WTC11 (cell line): ENCODE data around the gene TMEM95. TPM values are rescaled to one million over a fixed set of nuclear protein-coding genes. Genes with fewer than 3 reads are reported as not detected.

Experiments
- ATF1 ChIP-seq: sonication (generic); formaldehyde crosslinking; IDR thresholded peaks from 2 replicates; pipeline ENCODE4 v1.8.1; 2023; ENCODE audit warnings: mild to moderate bottlenecking, moderate library complexity, missing genetic modification reagents
- CREB1 ChIP-seq: sonication (generic); formaldehyde crosslinking; IDR thresholded peaks from 2 replicates; pipeline ENCODE4 v1.8.0; 2023; ENCODE audit warnings: mild to moderate bottlenecking, missing genetic modification reagents
- CREM ChIP-seq: sonication (generic); formaldehyde crosslinking; IDR thresholded peaks from 2 replicates; pipeline ENCODE4 v1.8.1; 2022; ENCODE audit warnings: mild to moderate bottlenecking, missing genetic modification reagents, moderate library complexity
- ELF4 ChIP-seq: sonication (generic); formaldehyde crosslinking; IDR thresholded peaks from 2 replicates; pipeline ENCODE4 v1.8.1; 2022; ENCODE audit warnings: low read depth, mild to moderate bottlenecking, moderate library complexity, missing genetic modification reagents
- FOXP1 ChIP-seq: sonication (generic); formaldehyde crosslinking; IDR thresholded peaks from 2 replicates; pipeline ENCODE4 v1.8.0; 2022; ENCODE audit warnings: missing genetic modification reagents, mild to moderate bottlenecking, moderate library complexity, borderline replicate concordance
- GRHL2 ChIP-seq: fragments of 250-450 bp; sonication (Bioruptor Pico); IDR thresholded peaks from 2 replicates; pipeline ENCODE4 v1.8.0; 2022; ENCODE audit warnings: mild to moderate bottlenecking, moderate library complexity; ENCODE audit not compliant: insufficient replicate concordance, severe bottlenecking
- HMGA2 ChIP-seq: fragments of 250-450 bp; sonication (Bioruptor Pico); IDR thresholded peaks from 2 replicates; pipeline ENCODE4 v1.4.0; 2021; ENCODE audit warnings: mild to moderate bottlenecking, moderate library complexity
- JUN ChIP-seq: sonication (generic); formaldehyde crosslinking; IDR thresholded peaks from 2 replicates; pipeline ENCODE4 v1.8.0; 2023; ENCODE audit warnings: mild to moderate bottlenecking, missing genetic modification reagents
- MXD4 ChIP-seq: fragments of 250-450 bp; sonication (Bioruptor Pico); IDR thresholded peaks from 2 replicates; pipeline ENCODE4 v1.8.0; 2021; ENCODE audit warnings: mild to moderate bottlenecking, moderate library complexity, borderline replicate concordance
- MYBL2 ChIP-seq: sonication (generic); formaldehyde crosslinking; IDR thresholded peaks from 2 replicates; pipeline ENCODE4 v1.8.1; 2023; ENCODE audit warnings: mild to moderate bottlenecking, moderate library complexity, missing genetic modification reagents
- NFE2L1 ChIP-seq: sonication (generic); formaldehyde crosslinking; IDR thresholded peaks from 2 replicates; pipeline ENCODE4 v1.8.1; 2023; ENCODE audit warnings: missing genetic modification reagents
- NR1H2 ChIP-seq: sonication (generic); formaldehyde crosslinking; IDR thresholded peaks from 2 replicates; pipeline ENCODE4 v1.9.0; 2021; ENCODE audit warnings: mild to moderate bottlenecking, moderate library complexity, missing genetic modification reagents
- NR3C1 ChIP-seq: sonication (generic); formaldehyde crosslinking; conservative IDR thresholded peaks from 2 replicates; pipeline ENCODE4 v1.8.1; 2023; ENCODE audit warnings: low read depth, mild to moderate bottlenecking, missing genetic modification reagents
- TEAD1 ChIP-seq: sonication (generic); formaldehyde crosslinking; IDR thresholded peaks from 2 replicates; pipeline ENCODE4 v1.8.0; 2022; ENCODE audit warnings: mild to moderate bottlenecking, missing genetic modification reagents
- ZNF121 ChIP-seq: sonication (generic); formaldehyde crosslinking; IDR thresholded peaks from 2 replicates; pipeline ENCODE4 v1.8.0; 2023; ENCODE audit warnings: missing genetic modification reagents
- ZNF232 ChIP-seq: sonication (generic); formaldehyde crosslinking; IDR thresholded peaks from 2 replicates; pipeline ENCODE4 v1.8.0; 2022; ENCODE audit warnings: mild to moderate bottlenecking, missing genetic modification reagents
- ZNF317 ChIP-seq: sonication (generic); formaldehyde crosslinking; IDR thresholded peaks from 2 replicates; pipeline ENCODE4 v1.8.1; 2023; ENCODE audit warnings: low read depth, mild to moderate bottlenecking, moderate library complexity, missing genetic modification reagents, borderline replicate concordance
- ZNF396 ChIP-seq: fragments of 250-450 bp; sonication (Bioruptor Pico); IDR thresholded peaks from 2 replicates; pipeline ENCODE4 v1.8.0; 2021; ENCODE audit warnings: mild to moderate bottlenecking, moderate library complexity, borderline replicate concordance
- ZNF423 ChIP-seq: fragments of 250-450 bp; sonication (Bioruptor Pico); IDR thresholded peaks from 2 replicates; pipeline ENCODE4 v2.1.2; 2022; ENCODE audit warnings: mild to moderate bottlenecking, moderate library complexity
- ZNF671 ChIP-seq: fragments of 250-450 bp; sonication (Bioruptor Pico); IDR thresholded peaks from 2 replicates; pipeline ENCODE4 v1.8.0; 2021; ENCODE audit warnings: mild to moderate bottlenecking
- total RNA-seq: library from RNA; stranded (reverse); gene quantifications from 3 replicates; pipeline ENCODE4 v1.2.3, GENCODE V29; 2021
- TF ChIP-seq, protein P1 (sequence below): sonication (generic); formaldehyde crosslinking; IDR thresholded peaks from 2 replicates; pipeline ENCODE4 v1.8.1; 2023; ENCODE audit warnings: mild to moderate bottlenecking, missing genetic modification reagents, borderline replicate concordance
- TF ChIP-seq, protein P2 (sequence below): sonication (generic); formaldehyde crosslinking; IDR thresholded peaks from 2 replicates; pipeline ENCODE4 v1.8.0; 2022; ENCODE audit warnings: mild to moderate bottlenecking, missing genetic modification reagents
- TF ChIP-seq, protein P3 (sequence below): sonication (generic); formaldehyde crosslinking; conservative IDR thresholded peaks from 2 replicates; pipeline ENCODE4 v1.8.1; 2022; ENCODE audit warnings: mild to moderate bottlenecking, missing genetic modification reagents
- TF ChIP-seq, protein P4 (sequence below): sonication (generic); formaldehyde crosslinking; IDR thresholded peaks from 2 replicates; pipeline ENCODE4 v1.8.0; 2022; ENCODE audit warnings: mild to moderate bottlenecking, missing genetic modification reagents
- TF ChIP-seq, protein P5 (sequence below): sonication (generic); formaldehyde crosslinking; conservative IDR thresholded peaks from 2 replicates; pipeline ENCODE4 v1.8.1; 2023; ENCODE audit warnings: mild to moderate bottlenecking, low read depth, missing genetic modification reagents, moderate library complexity
- TF ChIP-seq, protein P6 (sequence below): sonication (generic); formaldehyde crosslinking; IDR thresholded peaks from 2 replicates; pipeline ENCODE4 v1.8.0; 2023; ENCODE audit warnings: missing genetic modification reagents
- TF ChIP-seq, protein P7 (sequence below): sonication (generic); formaldehyde crosslinking; IDR thresholded peaks from 2 replicates; pipeline ENCODE4 v1.8.1; 2022; ENCODE audit warnings: missing genetic modification reagents, borderline replicate concordance

Gene TMEM95
- total RNA-seq, 1 experiment from 2014 or later: not detected

DNA sequence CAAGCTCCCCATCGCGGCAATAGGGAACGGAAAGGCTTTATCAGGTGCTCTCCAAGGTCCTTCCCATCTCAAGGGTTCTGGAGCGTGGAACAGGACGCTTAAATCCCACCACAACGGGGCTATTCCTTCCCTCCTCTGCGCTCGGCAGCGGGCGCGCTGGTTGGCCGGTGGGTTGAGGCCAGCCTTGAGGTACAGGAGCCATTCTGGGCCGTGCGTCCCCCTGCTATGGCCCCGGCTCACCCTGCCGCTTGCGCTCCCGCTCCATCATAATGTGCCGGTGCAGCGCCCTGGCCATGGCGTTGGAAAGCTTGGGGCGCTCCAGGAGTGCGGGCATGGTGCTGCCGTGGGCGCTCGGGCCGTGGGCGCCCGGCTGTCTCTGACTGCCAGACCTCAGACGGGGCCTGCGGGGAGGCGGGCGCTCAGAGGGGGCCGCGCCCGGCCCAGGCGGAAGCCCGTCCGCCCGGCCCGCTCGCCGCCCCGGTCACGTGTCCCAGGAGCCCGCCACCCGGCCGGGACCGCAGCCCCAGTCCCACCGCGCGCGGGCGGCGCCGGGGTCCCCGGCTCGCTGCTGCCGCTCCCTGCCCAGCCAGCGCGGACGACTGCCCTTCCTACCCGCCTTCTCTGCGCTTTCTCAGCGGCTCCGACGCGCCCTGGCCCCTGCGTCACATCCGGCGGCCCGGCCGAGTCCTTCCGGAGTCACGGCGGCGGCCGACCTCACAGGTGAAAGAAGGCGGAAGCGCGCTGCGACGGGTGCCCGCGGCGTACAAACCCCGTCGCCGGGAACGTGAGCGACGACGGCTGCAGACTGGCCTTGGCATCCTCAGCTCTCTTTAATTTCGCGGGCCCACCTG is 40.0 kb upstream of the TMEM95 start, which contains the start of gene GPS2 (continued):
- TF ChIP-seq ZNF232 (CRISPR knock-in tag) (peak; percentile 76; the same call in 1 of the 2 replicates), HMGA2 (CRISPR knock-in tag) (no peak), MYBL2 (CRISPR knock-in tag) (peak; percentile 86), TEAD1 (CRISPR knock-in tag) (no peak), ZNF396 (CRISPR knock-in tag) (no peak), CREB1 (CRISPR knock-in tag) (peak; percentile 57), ELF4 (CRISPR knock-in tag) (no peak), ZNF671 (CRISPR knock-in tag) (no peak; the same call in 1 of the 2 replicates), NR1H2 (CRISPR knock-in tag) (no peak), ZNF423 (CRISPR knock-in tag) (no peak), GRHL2 (CRISPR knock-in tag) (no peak), NFE2L1 (CRISPR knock-in tag) (peak; percentile 55; the same call in 1 of the 2 replicates), ZNF317 (CRISPR knock-in tag) (no peak), FOXP1 (peak; percentile 71; the same call in 1 of the 2 replicates), ZNF121 (CRISPR knock-in tag) (no peak), MXD4 (CRISPR knock-in tag) (no peak), NR3C1 (CRISPR knock-in tag) (no peak), ATF1 (CRISPR knock-in tag) (0 out of 2 replicates have a peak, but pooled peaks have one; percentile 80), CREM (CRISPR knock-in tag) (peak; percentile 98), JUN (CRISPR knock-in tag) (peak; percentile 66; the same call in 1 of the 2 replicates)
- TF ChIP-seq, protein P1, sequence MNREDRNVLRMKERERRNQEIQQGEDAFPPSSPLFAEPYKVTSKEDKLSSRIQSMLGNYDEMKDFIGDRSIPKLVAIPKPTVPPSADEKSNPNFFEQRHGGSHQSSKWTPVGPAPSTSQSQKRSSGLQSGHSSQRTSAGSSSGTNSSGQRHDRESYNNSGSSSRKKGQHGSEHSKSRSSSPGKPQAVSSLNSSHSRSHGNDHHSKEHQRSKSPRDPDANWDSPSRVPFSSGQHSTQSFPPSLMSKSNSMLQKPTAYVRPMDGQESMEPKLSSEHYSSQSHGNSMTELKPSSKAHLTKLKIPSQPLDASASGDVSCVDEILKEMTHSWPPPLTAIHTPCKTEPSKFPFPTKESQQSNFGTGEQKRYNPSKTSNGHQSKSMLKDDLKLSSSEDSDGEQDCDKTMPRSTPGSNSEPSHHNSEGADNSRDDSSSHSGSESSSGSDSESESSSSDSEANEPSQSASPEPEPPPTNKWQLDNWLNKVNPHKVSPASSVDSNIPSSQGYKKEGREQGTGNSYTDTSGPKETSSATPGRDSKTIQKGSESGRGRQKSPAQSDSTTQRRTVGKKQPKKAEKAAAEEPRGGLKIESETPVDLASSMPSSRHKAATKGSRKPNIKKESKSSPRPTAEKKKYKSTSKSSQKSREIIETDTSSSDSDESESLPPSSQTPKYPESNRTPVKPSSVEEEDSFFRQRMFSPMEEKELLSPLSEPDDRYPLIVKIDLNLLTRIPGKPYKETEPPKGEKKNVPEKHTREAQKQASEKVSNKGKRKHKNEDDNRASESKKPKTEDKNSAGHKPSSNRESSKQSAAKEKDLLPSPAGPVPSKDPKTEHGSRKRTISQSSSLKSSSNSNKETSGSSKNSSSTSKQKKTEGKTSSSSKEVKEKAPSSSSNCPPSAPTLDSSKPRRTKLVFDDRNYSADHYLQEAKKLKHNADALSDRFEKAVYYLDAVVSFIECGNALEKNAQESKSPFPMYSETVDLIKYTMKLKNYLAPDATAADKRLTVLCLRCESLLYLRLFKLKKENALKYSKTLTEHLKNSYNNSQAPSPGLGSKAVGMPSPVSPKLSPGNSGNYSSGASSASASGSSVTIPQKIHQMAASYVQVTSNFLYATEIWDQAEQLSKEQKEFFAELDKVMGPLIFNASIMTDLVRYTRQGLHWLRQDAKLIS (CRISPR knock-in tag): no peak
- TF ChIP-seq, protein P2, sequence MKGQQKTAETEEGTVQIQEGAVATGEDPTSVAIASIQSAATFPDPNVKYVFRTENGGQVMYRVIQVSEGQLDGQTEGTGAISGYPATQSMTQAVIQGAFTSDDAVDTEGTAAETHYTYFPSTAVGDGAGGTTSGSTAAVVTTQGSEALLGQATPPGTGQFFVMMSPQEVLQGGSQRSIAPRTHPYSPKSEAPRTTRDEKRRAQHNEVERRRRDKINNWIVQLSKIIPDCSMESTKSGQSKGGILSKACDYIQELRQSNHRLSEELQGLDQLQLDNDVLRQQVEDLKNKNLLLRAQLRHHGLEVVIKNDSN: peak; percentile 45; the same call in 1 of the 2 replicates
- TF ChIP-seq, protein P3, sequence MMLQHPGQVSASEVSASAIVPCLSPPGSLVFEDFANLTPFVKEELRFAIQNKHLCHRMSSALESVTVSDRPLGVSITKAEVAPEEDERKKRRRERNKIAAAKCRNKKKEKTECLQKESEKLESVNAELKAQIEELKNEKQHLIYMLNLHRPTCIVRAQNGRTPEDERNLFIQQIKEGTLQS (CRISPR knock-in tag): no peak
- TF ChIP-seq, protein P4, sequence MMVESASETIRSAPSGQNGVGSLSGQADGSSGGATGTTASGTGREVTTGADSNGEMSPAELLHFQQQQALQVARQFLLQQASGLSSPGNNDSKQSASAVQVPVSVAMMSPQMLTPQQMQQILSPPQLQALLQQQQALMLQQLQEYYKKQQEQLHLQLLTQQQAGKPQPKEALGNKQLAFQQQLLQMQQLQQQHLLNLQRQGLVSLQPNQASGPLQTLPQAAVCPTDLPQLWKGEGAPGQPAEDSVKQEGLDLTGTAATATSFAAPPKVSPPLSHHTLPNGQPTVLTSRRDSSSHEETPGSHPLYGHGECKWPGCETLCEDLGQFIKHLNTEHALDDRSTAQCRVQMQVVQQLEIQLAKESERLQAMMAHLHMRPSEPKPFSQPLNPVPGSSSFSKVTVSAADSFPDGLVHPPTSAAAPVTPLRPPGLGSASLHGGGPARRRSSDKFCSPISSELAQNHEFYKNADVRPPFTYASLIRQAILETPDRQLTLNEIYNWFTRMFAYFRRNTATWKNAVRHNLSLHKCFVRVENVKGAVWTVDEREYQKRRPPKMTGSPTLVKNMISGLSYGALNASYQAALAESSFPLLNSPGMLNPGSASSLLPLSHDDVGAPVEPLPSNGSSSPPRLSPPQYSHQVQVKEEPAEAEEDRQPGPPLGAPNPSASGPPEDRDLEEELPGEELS (CRISPR knock-in tag): peak; percentile 66; the same call in 1 of the 2 replicates
- TF ChIP-seq, protein P5, sequence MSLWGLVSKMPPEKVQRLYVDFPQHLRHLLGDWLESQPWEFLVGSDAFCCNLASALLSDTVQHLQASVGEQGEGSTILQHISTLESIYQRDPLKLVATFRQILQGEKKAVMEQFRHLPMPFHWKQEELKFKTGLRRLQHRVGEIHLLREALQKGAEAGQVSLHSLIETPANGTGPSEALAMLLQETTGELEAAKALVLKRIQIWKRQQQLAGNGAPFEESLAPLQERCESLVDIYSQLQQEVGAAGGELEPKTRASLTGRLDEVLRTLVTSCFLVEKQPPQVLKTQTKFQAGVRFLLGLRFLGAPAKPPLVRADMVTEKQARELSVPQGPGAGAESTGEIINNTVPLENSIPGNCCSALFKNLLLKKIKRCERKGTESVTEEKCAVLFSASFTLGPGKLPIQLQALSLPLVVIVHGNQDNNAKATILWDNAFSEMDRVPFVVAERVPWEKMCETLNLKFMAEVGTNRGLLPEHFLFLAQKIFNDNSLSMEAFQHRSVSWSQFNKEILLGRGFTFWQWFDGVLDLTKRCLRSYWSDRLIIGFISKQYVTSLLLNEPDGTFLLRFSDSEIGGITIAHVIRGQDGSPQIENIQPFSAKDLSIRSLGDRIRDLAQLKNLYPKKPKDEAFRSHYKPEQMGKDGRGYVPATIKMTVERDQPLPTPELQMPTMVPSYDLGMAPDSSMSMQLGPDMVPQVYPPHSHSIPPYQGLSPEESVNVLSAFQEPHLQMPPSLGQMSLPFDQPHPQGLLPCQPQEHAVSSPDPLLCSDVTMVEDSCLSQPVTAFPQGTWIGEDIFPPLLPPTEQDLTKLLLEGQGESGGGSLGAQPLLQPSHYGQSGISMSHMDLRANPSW (CRISPR knock-in tag): no peak
- TF ChIP-seq, protein P6, sequence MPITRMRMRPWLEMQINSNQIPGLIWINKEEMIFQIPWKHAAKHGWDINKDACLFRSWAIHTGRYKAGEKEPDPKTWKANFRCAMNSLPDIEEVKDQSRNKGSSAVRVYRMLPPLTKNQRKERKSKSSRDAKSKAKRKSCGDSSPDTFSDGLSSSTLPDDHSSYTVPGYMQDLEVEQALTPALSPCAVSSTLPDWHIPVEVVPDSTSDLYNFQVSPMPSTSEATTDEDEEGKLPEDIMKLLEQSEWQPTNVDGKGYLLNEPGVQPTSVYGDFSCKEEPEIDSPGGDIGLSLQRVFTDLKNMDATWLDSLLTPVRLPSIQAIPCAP (CRISPR knock-in tag): no peak
- TF ChIP-seq, protein P7, sequence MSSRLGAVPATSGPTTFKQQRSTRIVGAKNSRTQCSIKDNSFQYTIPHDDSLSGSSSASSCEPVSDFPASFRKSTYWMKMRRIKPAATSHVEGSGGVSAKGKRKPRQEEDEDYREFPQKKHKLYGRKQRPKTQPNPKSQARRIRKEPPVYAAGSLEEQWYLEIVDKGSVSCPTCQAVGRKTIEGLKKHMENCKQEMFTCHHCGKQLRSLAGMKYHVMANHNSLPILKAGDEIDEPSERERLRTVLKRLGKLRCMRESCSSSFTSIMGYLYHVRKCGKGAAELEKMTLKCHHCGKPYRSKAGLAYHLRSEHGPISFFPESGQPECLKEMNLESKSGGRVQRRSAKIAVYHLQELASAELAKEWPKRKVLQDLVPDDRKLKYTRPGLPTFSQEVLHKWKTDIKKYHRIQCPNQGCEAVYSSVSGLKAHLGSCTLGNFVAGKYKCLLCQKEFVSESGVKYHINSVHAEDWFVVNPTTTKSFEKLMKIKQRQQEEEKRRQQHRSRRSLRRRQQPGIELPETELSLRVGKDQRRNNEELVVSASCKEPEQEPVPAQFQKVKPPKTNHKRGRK (CRISPR knock-in tag): no peak
